ENCODE measurements around the gene RAB11A.

The RAB11A gene

GRCh38 chr15:65869126-65869953 is at the start of gene RAB11A:
Gene RAB11A, plus strand, starts transcription at chr15:65869491. Its CDS starts 95 bp downstream, at chr15:65869586.
- peak; percentile 89 to 100 (median 98) for DNase-seq

- DNase-seq, result no peak
Observed at GRCh38 chr15:65819563-65819960, 49.7 kb upstream of the RAB11A start.

GRCh38 chr15:65821070-65821469 is 48.2 kb upstream of the RAB11A start:
- no peak for DNase-seq

- DNase-seq, result no peak
Observed at GRCh38 chr15:65822316-65822715, 47.0 kb upstream of the RAB11A start.

GRCh38 chr15:65824031-65824743 is 45.1 kb upstream of the RAB11A start:
- DNase-seq, result peak in 2 of 6 experiments; percentile 2 to 5

GRCh38 chr15:65824941-65825544 is 44.2 kb upstream of the RAB11A start:
- no peak for DNase-seq

- DNase-seq, result peak in 3 of 6 experiments; percentile 8 to 41 (median 25)
Observed at GRCh38 chr15:65827065-65827464, 42.2 kb upstream of the RAB11A start.

- peak in 5 of 6 experiments; percentile 26 to 79 (median 66) for DNase-seq
Observed at GRCh38 chr15:65828585-65828984, 40.7 kb upstream of the RAB11A start.

GRCh38 chr15:65829130-65829764 is 40.0 kb upstream of the RAB11A start:
- peak in 3 of 6 experiments; percentile 52 to 70 (median 60) for DNase-seq

- DNase-seq, result peak; percentile 27 to 64 (median 47)
Observed at GRCh38 chr15:65832549-65833364, 36.5 kb upstream of the RAB11A start.

- DNase-seq, result peak in 3 of 6 experiments; percentile 6 to 24 (median 8)
Observed at GRCh38 chr15:65833501-65834205, 35.6 kb upstream of the RAB11A start.

GRCh38 chr15:65834603-65835282 is 34.5 kb upstream of the RAB11A start:
- no peak for DNase-seq

GRCh38 chr15:65835447-65835846 is 33.8 kb upstream of the RAB11A start:
- DNase-seq, result no peak

- no peak for DNase-seq
Observed at GRCh38 chr15:65836665-65837064, 32.6 kb upstream of the RAB11A start.

GRCh38 chr15:65837301-65838294 is 31.7 kb upstream of the RAB11A start:
- DNase-seq, result no peak

- DNase-seq, result no peak
Observed at GRCh38 chr15:65839354-65839901, 29.9 kb upstream of the RAB11A start.

GRCh38 chr15:65839985-65840384 is 29.3 kb upstream of the RAB11A start:
- no peak for DNase-seq

GRCh38 chr15:65841121-65841930 is 28.0 kb upstream of the RAB11A start:
- no peak for DNase-seq

All from stimulated activated naive CD4-positive, alpha-beta T cell (primary cell).